K562 (cell line): ENCODE results near the gene SRPRA. TPM values are rescaled to one million over a fixed set of nuclear protein-coding genes. Genes with fewer than 3 reads are reported as not detected.

ENCODE experiments used
- ATAC-seq: fragments of 200-7000 bp; cut with Tn5 transposase; 3 replicates; pipeline ENCODE4 v1.9.1; 2020; ENCODE audit warnings: moderate library complexity
- Bru-seq: library from RNA; stranded (reverse); fragments of 400-500 nt; gene quantifications from one replicate; lab custom pipeline; 2021; lab: Mats Ljungman, UMichigan
- BruChase-seq, 2 experiments: library from RNA; stranded (reverse); fragments of 400-500 nt; gene quantifications; one replicate each; lab custom pipeline; 2021; lab: Mats Ljungman, UMichigan
- BruUV-seq: library from RNA; stranded (reverse); fragments of 400-500 nt; replicated peaks from 2 replicates; lab custom pipeline; 2021; lab: Mats Ljungman, UMichigan
- CTCF ChIA-PET: fragments of 300-600 bp; formaldehyde crosslinking; extraction: SDS; loops from one replicate; lab custom pipeline; 2021; ENCODE audit warnings: low intra/inter-chr PET ratio; lab: Yijun Ruan, JAX
- POLR2A ChIA-PET: fragments of 300-600, 350-650 bp; sonication (Branson Sonifier 250); formaldehyde crosslinking; extraction: SDS; loops from one replicate; lab custom pipeline; 2021; ENCODE audit warnings: antibody characterized with exemption, inconsistent platforms; lab: Yijun Ruan, JAX
- DNase-seq, 4 experiments: peaks; one replicate each; pipeline versions ENCODE4 v3.0.0 to v3.0.0-alpha.2; 2011 to 2018; ENCODE audit warnings: low spot score in 3 of 4, mixed read lengths in 3 of 4; ENCODE audit errors: extremely low read depth in 1 of 4
- FAIRE-seq: peaks from 2 replicates; lab custom pipeline; 2011; peaks lifted over from hg19 to GRCh38; lab: Jason Lieb, UNC
- H2AFZ ChIP-seq: 2 replicates; pipeline ENCODE4 v1.6.0; 2011; ENCODE audit warnings: low read depth, low read length, control low read depth, inconsistent platforms
- H3K27ac ChIP-seq: fragments of 200-600 bp; 3 replicates; pipeline ENCODE4 v1.8.0; 2011; ENCODE audit warnings: low read depth, mild to moderate bottlenecking, control low read depth, inconsistent platforms, low read length, moderate library complexity, mixed read lengths; ENCODE audit errors: extremely low read depth
- H3K27me3 ChIP-seq, 2 experiments: fragments of 300-600 bp in 1 of 2; 2 replicates in 1 of 2; 3 replicates in 1 of 2; pipeline versions ENCODE4 v1.6.0 to v1.8.0; 2011; ENCODE audit warnings: inconsistent platforms in 2 of 2, low read length in 2 of 2, mild to moderate bottlenecking in 1 of 2, mixed read lengths in 1 of 2, moderate library complexity in 1 of 2; ENCODE audit not compliant: control insufficient read depth in 2 of 2, insufficient read depth in 2 of 2
- H3K36me3 ChIP-seq: fragments of 300-600 bp; 3 replicates; pipeline ENCODE4 v1.8.0; 2011; ENCODE audit warnings: mild to moderate bottlenecking, low read length, inconsistent platforms; ENCODE audit not compliant: control insufficient read depth, insufficient read depth
- H3K4me1 ChIP-seq, 2 experiments: fragments of 200-600 bp in 1 of 2; replicated peaks in 1 of 2; 2 replicates in 1 of 2; 3 replicates in 1 of 2; pipeline versions ENCODE4 v1.5.1 to v1.8.0; 2011; ENCODE audit warnings: inconsistent platforms in 2 of 2, low read length in 2 of 2, mild to moderate bottlenecking in 1 of 2, mixed read lengths in 1 of 2, moderate library complexity in 1 of 2; ENCODE audit not compliant: control insufficient read depth in 2 of 2, insufficient read depth in 2 of 2
- H3K4me2 ChIP-seq: 2 replicates; pipeline ENCODE4 v1.6.1; 2011; ENCODE audit warnings: low read length, control low read depth, inconsistent platforms, mixed read lengths; ENCODE audit not compliant: insufficient read depth
- H3K4me3 ChIP-seq: fragments of 200-600 bp; sonication (generic), shearing (Covaris generic); 2 replicates; pipeline ENCODE4 v1.5.1; 2016; ENCODE audit warnings: control low read depth, inconsistent platforms
- H3K79me2 ChIP-seq: fragments of 200-600 bp; 3 replicates; pipeline ENCODE4 v1.8.0; 2011; ENCODE audit warnings: low read length, inconsistent platforms; ENCODE audit not compliant: control insufficient read depth, insufficient read depth
- H3K9ac ChIP-seq, 2 experiments: 2 replicates each; pipeline versions ENCODE4 v1.6.0 to v1.6.1; 2011; ENCODE audit warnings: low read depth in 2 of 2, low read length in 2 of 2, control low read depth in 1 of 2, inconsistent platforms in 1 of 2, mild to moderate bottlenecking in 1 of 2, mixed read lengths in 1 of 2; ENCODE audit not compliant: insufficient read depth in 1 of 2
- H3K9me1 ChIP-seq: one replicate; pipeline ENCODE4 v1.6.0; 2011; ENCODE audit warnings: inconsistent platforms, mild to moderate bottlenecking, low read length, moderate library complexity; ENCODE audit not compliant: control insufficient read depth, insufficient read depth
- H3K9me3 ChIP-seq: replicated peaks from 2 replicates; pipeline ENCODE4 v1.5.1; 2011; ENCODE audit warnings: low read depth, low read length, inconsistent platforms; ENCODE audit not compliant: control insufficient read depth, insufficient read depth
- H4K20me1 ChIP-seq: replicated peaks from 2 replicates; pipeline ENCODE4 v1.6.1; 2011; ENCODE audit warnings: low read length, inconsistent platforms, mixed read lengths; ENCODE audit not compliant: control insufficient read depth, insufficient read depth
- KDM5B ChIP-seq: fragments of 200-600 bp; sonication (generic); IDR thresholded peaks from 2 replicates; pipeline ENCODE4 v1.6.1; 2012; ENCODE audit warnings: low read depth, mild to moderate bottlenecking, moderate library complexity, low read length, control low read depth, inconsistent platforms; ENCODE audit not compliant: insufficient replicate concordance
- TOE1 ChIP-seq, 2 experiments: fragments of 450-650 bp in 1 of 2; sonication (generic) in 1 of 2; formaldehyde crosslinking in 1 of 2; IDR thresholded peaks; 2 replicates each; pipeline versions ENCODE4 v1.7.1 to v1.8.0; 2016 to 2022; ENCODE audit warnings: borderline replicate concordance in 2 of 2, mild to moderate bottlenecking in 2 of 2, antibody characterized with exemption in 1 of 2, inconsistent platforms in 1 of 2, low read depth in 1 of 2, missing genetic modification reagents in 1 of 2, moderate library complexity in 1 of 2
- ZBTB1 ChIP-seq: sonication (generic); formaldehyde crosslinking; IDR thresholded peaks from 2 replicates; pipeline ENCODE4 v1.8.1; 2023; ENCODE audit warnings: missing genetic modification reagents, low read depth, mild to moderate bottlenecking, borderline replicate concordance
- WGBS: fragments of 100-300 bp; shearing (Covaris generic); methylation state at CpG from one replicate; pipeline ENCODE4 v1.1.6; 2016; ENCODE audit warnings: low coverage, mixed read lengths; ENCODE audit not compliant: insufficient coverage; ENCODE audit errors: missing lambda C conversion rate; 5-methylcytosine and 5-hydroxymethylcytosine counted together
- in situ Hi-C: fragments of 300-500 bp; cut with MboI; formaldehyde crosslinking; loops from 4 replicates; pipeline ENCODE4 v1.15.0; 2018; ENCODE audit warnings: inconsistent platforms, mixed read lengths
- intact Hi-C: fragments of 100-400 bp; cut with micrococcal nuclease; formaldehyde crosslinking; loops from 2 replicates; pipeline ENCODE4 v1.14.2; 2022
- long read RNA-seq, 3 experiments: library from polyadenylated mRNA in 2 of 3; library from RNA in 1 of 3; unstranded in 2 of 3; stranded (forward) in 1 of 3; transcript quantifications; one replicate each; pipeline ENCODE4 v2.0.0, GENCODE V29; 2019 to 2022
- polyA minus RNA-seq, 3 experiments: library from RNA; depleted of rRNA, polyadenylated mRNA; stranded (reverse); fragments of >200 nt; gene quantifications; 2 replicates each; pipeline ENCODE4 v1.2.3, GENCODE V29; 2011
- polyA plus RNA-seq, 8 experiments: library from polyadenylated mRNA; depleted of rRNA in 4 of 8; stranded (reverse) in 5 of 8; unstranded in 3 of 8; fragments of >200 nt; fragmentation: Nextera tagmentation in 2 of 8; fragmentation: Illumina TruSeq in 1 of 8; extraction: Ambion mirVana in 2 of 8; extraction: Trizol in 1 of 8; gene quantifications; 2 replicates each; pipeline versions ENCODE4 v1.2.1 to v1.2.3, GENCODE V29; 2011 to 2014; ENCODE audit warnings: inconsistent platforms in 1 of 8, missing spikeins in 1 of 8
- total RNA-seq, 7 experiments: library from RNA; depleted of rRNA in 6 of 7; stranded (reverse); fragments of >200 nt in 6 of 7; fragmentation: Illumina TruSeq in 2 of 7; extraction: Trizol in 2 of 7; gene quantifications; 2 replicates each; pipeline versions ENCODE4 v1.2.1 to v1.2.3, GENCODE V29; 2011 to 2021; ENCODE audit warnings: low replicate concordance in 1 of 7
- TF ChIP-seq, protein P1 (sequence below): fragments of 450-650 bp; IDR thresholded peaks from 2 replicates; pipeline ENCODE4 v1.6.1; 2016; ENCODE audit warnings: borderline replicate concordance

Gene SRPRA, protein sequence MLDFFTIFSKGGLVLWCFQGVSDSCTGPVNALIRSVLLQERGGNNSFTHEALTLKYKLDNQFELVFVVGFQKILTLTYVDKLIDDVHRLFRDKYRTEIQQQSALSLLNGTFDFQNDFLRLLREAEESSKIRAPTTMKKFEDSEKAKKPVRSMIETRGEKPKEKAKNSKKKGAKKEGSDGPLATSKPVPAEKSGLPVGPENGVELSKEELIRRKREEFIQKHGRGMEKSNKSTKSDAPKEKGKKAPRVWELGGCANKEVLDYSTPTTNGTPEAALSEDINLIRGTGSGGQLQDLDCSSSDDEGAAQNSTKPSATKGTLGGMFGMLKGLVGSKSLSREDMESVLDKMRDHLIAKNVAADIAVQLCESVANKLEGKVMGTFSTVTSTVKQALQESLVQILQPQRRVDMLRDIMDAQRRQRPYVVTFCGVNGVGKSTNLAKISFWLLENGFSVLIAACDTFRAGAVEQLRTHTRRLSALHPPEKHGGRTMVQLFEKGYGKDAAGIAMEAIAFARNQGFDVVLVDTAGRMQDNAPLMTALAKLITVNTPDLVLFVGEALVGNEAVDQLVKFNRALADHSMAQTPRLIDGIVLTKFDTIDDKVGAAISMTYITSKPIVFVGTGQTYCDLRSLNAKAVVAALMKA
- total RNA-seq (2011; cell fraction: chromatin; rRNA removed; ENCODE audit: low replicate concordance): 416 and 492 TPM in 2 replicates
- 234 TPM in 2 replicates for total RNA-seq (2011; cell fraction: nucleolus; rRNA removed)
- 263 and 270 TPM in 2 replicates for total RNA-seq (2011; cell fraction: nucleoplasm; rRNA removed)
- total RNA-seq (2014; rRNA removed) (56.9 and 72.5 TPM in 2 replicates), total RNA-seq (2014; rRNA removed; fragmentation: Illumina TruSeq; extraction: Trizol) (68.8 and 73.6 TPM in 2 replicates), total RNA-seq (2015; rRNA removed; fragmentation: Illumina TruSeq; extraction: Trizol) (74.6 and 75.8 TPM in 2 replicates), total RNA-seq (2021) (108 and 112 TPM in 2 replicates), polyA plus RNA-seq (2011; rRNA removed) (89.6 and 93.4 TPM in 2 replicates), polyA plus RNA-seq (2014; fragmentation: Illumina TruSeq; extraction: Trizol) (114 and 124 TPM in 2 replicates), polyA plus RNA-seq (2014; fragmentation: Nextera tagmentation; extraction: Ambion mirVana) (100 to 1,000 TPM in 1 of 2 experiments, 10 to 100 TPM in 1; 33.5 to 106 TPM), polyA plus RNA-seq (2014; rRNA removed) (78.0 and 80.0 TPM in 2 replicates), polyA minus RNA-seq (2011; rRNA and poly(A)+ RNA removed) (103 and 132 TPM in 2 replicates), Bru-seq, nascent RNA (percentile 98 among the genes with signal in this experiment), BruChase-seq, experiment 1, labeled RNA remaining after a 2-hour chase (percentile 95 among the genes with signal in this experiment), BruChase-seq, experiment 2, labeled RNA remaining after a 6-hour chase (percentile 96 among the genes with signal in this experiment)
- 95.3 and 119 TPM in 2 replicates for polyA plus RNA-seq (2011; cell fraction: cytosol; rRNA removed)
- polyA plus RNA-seq (2011; cell fraction: nucleus; rRNA removed): 205 and 262 TPM in 2 replicates
- 86.3 and 141 TPM in 2 replicates for polyA plus RNA-seq (2012)
- 50.4 and 71.8 TPM in 2 replicates for polyA minus RNA-seq (2011; cell fraction: cytosol; rRNA and poly(A)+ RNA removed)
- 97.2 and 106 TPM in 2 replicates for polyA minus RNA-seq (2011; cell fraction: nucleus; rRNA and poly(A)+ RNA removed)
- long read RNA-seq, experiment 1, transcript SRPRA-201 (14 exons, 3,069 nt): major isoform, 179 of 279 reads
- long read RNA-seq, experiment 1, partial matches to known transcripts: 49 of 279 reads
- long read RNA-seq, experiment 1, other reads (novel, unspliced or antisense): 48 of 279 reads
- long read RNA-seq, experiment 2, transcript SRPRA-201 (14 exons, 3,069 nt): major isoform, 51 of 179 reads
- long read RNA-seq, experiment 2, partial matches to known transcripts: 54 of 179 reads
- long read RNA-seq, experiment 2, other reads (novel, unspliced or antisense): 72 of 179 reads
- long read RNA-seq, experiment 3, transcript SRPRA-201 (14 exons, 3,069 nt): major isoform, 7 of 29 reads
- long read RNA-seq, experiment 3, partial matches to known transcripts: 18 of 29 reads
- long read RNA-seq, experiment 3, other reads (novel, unspliced or antisense): 3 of 29 reads

DNA sequence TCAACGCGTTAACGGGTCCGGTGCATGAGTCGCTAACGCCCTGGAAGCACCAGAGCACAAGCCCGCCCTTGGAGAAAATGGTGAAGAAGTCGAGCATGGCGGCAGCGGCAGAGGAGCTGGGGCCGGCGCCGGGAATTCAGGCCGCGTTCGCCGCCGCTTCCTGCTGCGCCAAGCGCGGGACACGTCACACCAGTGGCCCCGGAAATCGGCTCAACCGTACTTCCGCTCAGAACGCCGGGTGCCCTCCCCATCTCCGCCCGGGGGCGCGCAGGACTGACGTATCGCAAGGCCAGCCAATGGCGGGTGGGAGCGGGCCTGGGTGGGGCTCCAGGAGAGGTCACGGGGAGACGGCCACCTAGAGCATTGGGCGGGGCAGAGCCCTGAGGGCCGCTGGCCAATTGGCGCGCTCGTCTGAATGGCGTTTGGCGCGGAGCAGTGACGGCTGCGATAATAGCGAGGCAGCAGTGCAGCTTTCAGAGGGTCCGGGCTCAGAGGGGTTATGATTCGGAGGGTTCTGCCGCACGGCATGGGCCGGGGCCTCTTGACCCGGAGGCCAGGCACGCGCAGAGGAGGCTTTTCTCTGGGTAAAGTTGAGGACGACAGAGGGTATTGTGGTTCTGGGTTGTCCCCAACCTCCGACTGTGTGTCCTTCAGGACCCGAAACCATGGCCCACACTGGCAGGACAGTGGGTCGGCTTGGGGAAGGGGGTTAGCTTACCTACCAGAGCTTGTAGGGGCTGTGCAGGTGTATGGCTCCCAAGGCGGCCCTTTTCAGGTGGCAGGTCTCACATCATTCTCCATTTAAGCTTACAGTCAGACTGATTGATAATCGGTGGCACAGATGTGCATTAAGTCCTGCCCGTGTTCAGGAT is at the start of gene SRPRA, which contains the start of gene FOXRED1:
SRPRA (minus strand) TSS at position 188 of the 872 bp plus-strand sequence; CDS start at position 97, 91 bp downstream.
FOXRED1 (plus strand) TSS at position 447 of the 872 bp plus-strand sequence; CDS start at position 500, 53 bp downstream.
- intact Hi-C loops (loop anchor here (2.0 kb wide), 1 partner anchor 58 kb away; the partner anchor contains the start of genes FAM118B and RPUSD4), in situ Hi-C loops (no loop called here)
- DNase-seq (peak; percentile 99 to 100 (median 100)), FAIRE-seq (peak; percentile 96), ATAC-seq (peak; percentile 98)
- Histone ChIP-seq H2AFZ (peak within 1 kb of the TSS; percentile 93), H3K9ac (peak within 1 kb of the TSS; percentile 99), H3K27ac (peak within 1 kb of the TSS; percentile 96), H3K9me3 (no peaks in the 10 kb centered on the region), H3K9me1 (no peaks in the 10 kb centered on the region), H3K4me3 (peak within 1 kb of the TSS; percentile 93), H3K36me3 (peaks cover 77% of the 10 kb centered on the region), H3K79me2 (peaks cover 51% of the 10 kb centered on the region), H3K4me1 (peaks cover 4 to 11% of the 10 kb centered on the region in 2 experiments; a peak in 3 of 5 replicates), H3K27me3 (no peaks in the 10 kb centered on the region; a peak in 1 of 5 replicates), H4K20me1 (0 out of 2 replicates have a peak, but pooled peaks cover under 1% of the 10 kb centered on the region), H3K4me2 (peak within 1 kb of the TSS; percentile 97)
- WGBS: under 1% methylated on average over 45 of the region's 64 CpGs
- CTCF ChIA-PET: no interaction called here
- TSS peak; percentile 85 for BruUV-seq
- POLR2A ChIA-PET: interaction anchor here (0.6 to 2.5 kb wide), 10 partner anchors 9 to 258 kb away, joined by 3 to 14 read pairs (median 4); partner anchors contain the start of gene TIRAP
- TF ChIP-seq, protein P1, sequence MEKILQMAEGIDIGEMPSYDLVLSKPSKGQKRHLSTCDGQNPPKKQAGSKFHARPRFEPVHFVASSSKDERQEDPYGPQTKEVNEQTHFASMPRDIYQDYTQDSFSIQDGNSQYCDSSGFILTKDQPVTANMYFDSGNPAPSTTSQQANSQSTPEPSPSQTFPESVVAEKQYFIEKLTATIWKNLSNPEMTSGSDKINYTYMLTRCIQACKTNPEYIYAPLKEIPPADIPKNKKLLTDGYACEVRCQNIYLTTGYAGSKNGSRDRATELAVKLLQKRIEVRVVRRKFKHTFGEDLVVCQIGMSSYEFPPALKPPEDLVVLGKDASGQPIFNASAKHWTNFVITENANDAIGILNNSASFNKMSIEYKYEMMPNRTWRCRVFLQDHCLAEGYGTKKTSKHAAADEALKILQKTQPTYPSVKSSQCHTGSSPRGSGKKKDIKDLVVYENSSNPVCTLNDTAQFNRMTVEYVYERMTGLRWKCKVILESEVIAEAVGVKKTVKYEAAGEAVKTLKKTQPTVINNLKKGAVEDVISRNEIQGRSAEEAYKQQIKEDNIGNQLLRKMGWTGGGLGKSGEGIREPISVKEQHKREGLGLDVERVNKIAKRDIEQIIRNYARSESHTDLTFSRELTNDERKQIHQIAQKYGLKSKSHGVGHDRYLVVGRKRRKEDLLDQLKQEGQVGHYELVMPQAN: peak; percentile 70
- TF ChIP-seq TOE1 (IDR thresholded peaks at IDR 0.05; ENCODE audit: borderline replicate concordance) (peak; percentile 84), TOE1 (CRISPR knock-in tag; IDR thresholded peaks at IDR 0.05; ENCODE audit: borderline replicate concordance, low read depth) (no peak), ZBTB1 (CRISPR knock-in tag) (no peak), KDM5B (peak; percentile 66)
